HepG2 (cell line): ENCODE data around the gene RAB3GAP1. TPM values are rescaled to one million over a fixed set of nuclear protein-coding genes. Genes with fewer than 3 reads are reported as not detected.
A peak's percentile ranks its signal among the peaks of the same experiment; 100 is the strongest.

Source experiments
- EED ChIP-seq: sonication (generic); formaldehyde crosslinking; IDR thresholded peaks from 2 replicates; pipeline ENCODE4 v1.5.0; 2020; ENCODE audit warnings: mild to moderate bottlenecking, missing genetic modification reagents
- EP300 ChIP-seq, 3 experiments: sonication (generic) in 1 of 3; formaldehyde crosslinking in 1 of 3; IDR thresholded peaks; 2 replicates each; pipeline versions ENCODE4 v1.5.1 to v1.6.1; 2011 to 2020; ENCODE audit warnings: low read depth in 2 of 3, low read length in 2 of 3, borderline replicate concordance in 1 of 3, improper control_type of control experiment in 1 of 3, mild to moderate bottlenecking in 1 of 3, missing genetic modification reagents in 1 of 3, moderate library complexity in 1 of 3
- HCFC1 ChIP-seq: fragments of 150-350 bp; IDR thresholded peaks from 2 replicates; pipeline ENCODE4 v1.6.1; 2014; ENCODE audit warnings: low read depth, low read length
- HDAC2 ChIP-seq: sonication (generic); formaldehyde crosslinking; IDR thresholded peaks from 2 replicates; pipeline ENCODE4 v1.4.0; 2020; ENCODE audit warnings: missing genetic modification reagents
- HMG20A ChIP-seq: IDR thresholded peaks from 2 replicates; pipeline ENCODE4 v1.6.1; 2016; ENCODE audit warnings: borderline replicate concordance
- IKZF4 ChIP-seq: sonication (generic); formaldehyde crosslinking; IDR thresholded peaks from 2 replicates; pipeline ENCODE4 v1.5.1; 2020; ENCODE audit warnings: borderline replicate concordance, mild to moderate bottlenecking, low read depth, missing genetic modification reagents; ENCODE audit errors: not compliant biosample characterization
- NFKB2 ChIP-seq: sonication (generic); formaldehyde crosslinking; IDR thresholded peaks from 2 replicates; pipeline ENCODE4 v1.4.0; 2020; ENCODE audit warnings: missing genetic modification reagents, borderline replicate concordance
- NONO ChIP-seq, 2 experiments: fragments of 450-650 bp in 1 of 2; sonication (generic) in 1 of 2; formaldehyde crosslinking in 1 of 2; IDR thresholded peaks in 1 of 2; conservative IDR thresholded peaks in 1 of 2; 2 replicates each; pipeline versions ENCODE4 v1.6.1 to v1.8.0; 2017 to 2022; ENCODE audit warnings: mild to moderate bottlenecking in 1 of 2, missing genetic modification reagents in 1 of 2, moderate library complexity in 1 of 2
- PHF21A ChIP-seq: sonication (generic); formaldehyde crosslinking; IDR thresholded peaks from 2 replicates; pipeline ENCODE4 v1.5.0; 2020; ENCODE audit warnings: mild to moderate bottlenecking, missing genetic modification reagents
- POLR2AphosphoS5 ChIP-seq: IDR thresholded peaks from 2 replicates; pipeline ENCODE4 v1.6.1; 2012; ENCODE audit warnings: low read depth, low read length
- PRPF4 ChIP-seq: fragments of 200-400 bp; formaldehyde crosslinking; IDR thresholded peaks from 2 replicates; pipeline ENCODE4 v1.6.1; 2016; ENCODE audit warnings: low read length, low read depth; ENCODE audit not compliant: poor library complexity, severe bottlenecking
- RAD51 ChIP-seq: fragments of 450-650 bp; IDR thresholded peaks from 2 replicates; pipeline ENCODE4 v1.6.1; 2016; ENCODE audit warnings: borderline replicate concordance
- REPIN1 ChIP-seq: sonication (generic); formaldehyde crosslinking; IDR thresholded peaks from 2 replicates; pipeline ENCODE4 v1.8.0; 2022; ENCODE audit warnings: missing genetic modification reagents, low read depth, mild to moderate bottlenecking, borderline replicate concordance
- SALL1 ChIP-seq: sonication (generic); formaldehyde crosslinking; IDR thresholded peaks from 2 replicates; pipeline ENCODE4 v1.8.0; 2022; ENCODE audit warnings: mild to moderate bottlenecking, missing genetic modification reagents
- ZFAT ChIP-seq: sonication (generic); formaldehyde crosslinking; conservative IDR thresholded peaks from 2 replicates; pipeline ENCODE4 v1.8.1; 2023; ENCODE audit warnings: missing genetic modification reagents, inconsistent platforms
- ZNF251 ChIP-seq: sonication (generic); formaldehyde crosslinking; IDR thresholded peaks from 2 replicates; pipeline ENCODE4 v1.9.0; 2021; ENCODE audit warnings: mild to moderate bottlenecking, missing genetic modification reagents
- ZNF274 ChIP-seq: sonication (generic); formaldehyde crosslinking; IDR thresholded peaks from 2 replicates; pipeline ENCODE4 v1.5.1; 2020; ENCODE audit warnings: mild to moderate bottlenecking, missing genetic modification reagents
- ZNF282 ChIP-seq: fragments of 450-650 bp; IDR thresholded peaks from 2 replicates; pipeline ENCODE4 v1.6.1; 2018; ENCODE audit not compliant: partially characterized antibody
- ZNF317 ChIP-seq: sonication (generic); formaldehyde crosslinking; IDR thresholded peaks from 2 replicates; pipeline ENCODE4 v1.5.0; 2020; ENCODE audit warnings: mild to moderate bottlenecking, missing genetic modification reagents
- ZNF326 ChIP-seq: sonication (generic); formaldehyde crosslinking; IDR thresholded peaks from 2 replicates; pipeline ENCODE4 v1.4.0; 2020; ENCODE audit warnings: missing genetic modification reagents, borderline replicate concordance
- ZNF333 ChIP-seq: sonication (generic); formaldehyde crosslinking; IDR thresholded peaks from 2 replicates; pipeline ENCODE4 v1.4.0; 2020; ENCODE audit warnings: mild to moderate bottlenecking, missing genetic modification reagents, borderline replicate concordance
- ZNF430 ChIP-seq: sonication (generic); formaldehyde crosslinking; IDR thresholded peaks from 2 replicates; pipeline ENCODE4 v1.9.0; 2021; ENCODE audit warnings: mild to moderate bottlenecking, missing genetic modification reagents
- ZNF501 ChIP-seq: sonication (generic); formaldehyde crosslinking; IDR thresholded peaks from 2 replicates; pipeline ENCODE4 v1.5.1; 2020; ENCODE audit warnings: mild to moderate bottlenecking, moderate library complexity, missing genetic modification reagents
- ZNF644 ChIP-seq: IDR thresholded peaks from 2 replicates; pipeline ENCODE4 v1.6.1; 2016; ENCODE audit warnings: low read depth
- ZNF713 ChIP-seq: sonication (generic); formaldehyde crosslinking; IDR thresholded peaks from 2 replicates; pipeline ENCODE4 v1.4.0; 2020; ENCODE audit warnings: mild to moderate bottlenecking, missing genetic modification reagents
- ZNF883 ChIP-seq: sonication (generic); formaldehyde crosslinking; IDR thresholded peaks from 2 replicates; pipeline ENCODE4 v1.5.1; 2020; ENCODE audit warnings: mild to moderate bottlenecking, missing genetic modification reagents; ENCODE audit errors: not compliant biosample characterization
- ZZZ3 ChIP-seq: sonication (generic); formaldehyde crosslinking; IDR thresholded peaks from 2 replicates; pipeline ENCODE4 v1.4.0; 2020; ENCODE audit warnings: missing genetic modification reagents, mild to moderate bottlenecking, borderline replicate concordance
- polyA plus RNA-seq, 8 experiments: library from polyadenylated mRNA; depleted of rRNA in 3 of 8; stranded (reverse) in 7 of 8; unstranded in 1 of 8; fragments of >200 nt; fragmentation: Illumina TruSeq in 4 of 8; extraction: Trizol in 4 of 8; gene quantifications; 2 replicates each; pipeline versions ENCODE4 v1.2.1 to v1.2.3, GENCODE V29; 2011 to 2016; ENCODE audit warnings: low read depth in 4 of 8, missing spikeins in 1 of 8, mixed read lengths in 1 of 8; ENCODE audit not compliant: insufficient read depth in 1 of 8
- total RNA-seq, 5 experiments: library from RNA; depleted of rRNA; stranded (reverse); fragments of >200 nt; fragmentation: Illumina TruSeq; extraction: Trizol; gene quantifications; 2 replicates each; pipeline ENCODE4 v1.2.3, GENCODE V29; 2016; ENCODE audit warnings: low read depth in 1 of 5
- TF ChIP-seq, protein P1 (sequence below): sonication (generic); formaldehyde crosslinking; IDR thresholded peaks from 2 replicates; pipeline ENCODE4 v1.4.0; 2020; ENCODE audit warnings: missing genetic modification reagents

Gene RAB3GAP1
- total and polyA plus RNA-seq, 2 of the 13 experiments (the other 11 are each of a cell fraction or from before 2014, with no cell fraction given): 15.2 to 48.8 TPM

GRCh38 chr2:135052042-135052876, at the start of gene RAB3GAP1 (continued):
- TF ChIP-seq, protein P1, sequence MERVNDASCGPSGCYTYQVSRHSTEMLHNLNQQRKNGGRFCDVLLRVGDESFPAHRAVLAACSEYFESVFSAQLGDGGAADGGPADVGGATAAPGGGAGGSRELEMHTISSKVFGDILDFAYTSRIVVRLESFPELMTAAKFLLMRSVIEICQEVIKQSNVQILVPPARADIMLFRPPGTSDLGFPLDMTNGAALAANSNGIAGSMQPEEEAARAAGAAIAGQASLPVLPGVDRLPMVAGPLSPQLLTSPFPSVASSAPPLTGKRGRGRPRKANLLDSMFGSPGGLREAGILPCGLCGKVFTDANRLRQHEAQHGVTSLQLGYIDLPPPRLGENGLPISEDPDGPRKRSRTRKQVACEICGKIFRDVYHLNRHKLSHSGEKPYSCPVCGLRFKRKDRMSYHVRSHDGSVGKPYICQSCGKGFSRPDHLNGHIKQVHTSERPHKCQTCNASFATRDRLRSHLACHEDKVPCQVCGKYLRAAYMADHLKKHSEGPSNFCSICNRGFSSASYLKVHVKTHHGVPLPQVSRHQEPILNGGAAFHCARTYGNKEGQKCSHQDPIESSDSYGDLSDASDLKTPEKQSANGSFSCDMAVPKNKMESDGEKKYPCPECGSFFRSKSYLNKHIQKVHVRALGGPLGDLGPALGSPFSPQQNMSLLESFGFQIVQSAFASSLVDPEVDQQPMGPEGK (CRISPR knock-in tag): peak; percentile 85
- peak; percentile 91; the same call in 1 of the 2 replicates for TF ChIP-seq ZNF274
- TF ChIP-seq EED: no peak; the same call in 1 of the 2 replicates
- TF ChIP-seq ZNF282: no peak
- no peak for TF ChIP-seq PHF21A (CRISPR knock-in tag)
- no peak for TF ChIP-seq ZNF713 (CRISPR knock-in tag)
- no peak for TF ChIP-seq HCFC1
- peak; percentile 32; the same call in 1 of the 2 replicates for TF ChIP-seq HDAC2 (CRISPR knock-in tag)
- no peak for TF ChIP-seq RAD51
- TF ChIP-seq POLR2AphosphoS5: peak; percentile 96
- TF ChIP-seq HMG20A (CRISPR knock-in tag): no peak
- peak; percentile 88 for TF ChIP-seq IKZF4 (CRISPR knock-in tag)
- TF ChIP-seq ZFAT (CRISPR knock-in tag): no peak
- peak; percentile 64 for TF ChIP-seq ZNF883
- TF ChIP-seq SALL1: peak; percentile 78; the same call in 1 of the 2 replicates
- TF ChIP-seq ZNF326 (CRISPR knock-in tag): no peak
- no peak for TF ChIP-seq NONO (IDR thresholded peaks at IDR 0.05)
- peak; percentile 82 for TF ChIP-seq NONO (CRISPR knock-in tag; conservative IDR thresholded peaks at IDR 0.05)
- TF ChIP-seq ZNF317 (CRISPR knock-in tag): peak; percentile 65; the same call in 1 of the 2 replicates
- peak; percentile 85; the same call in 1 of the 2 replicates for TF ChIP-seq REPIN1 (CRISPR knock-in tag)
- TF ChIP-seq ZZZ3 (CRISPR knock-in tag): no peak
- no peak for TF ChIP-seq ZNF333 (CRISPR knock-in tag)
- no peak for TF ChIP-seq ZNF251
- peak; percentile 24; the same call in 1 of the 2 replicates for TF ChIP-seq ZNF644 (CRISPR knock-in tag)
- TF ChIP-seq EP300 (IDR thresholded peaks at IDR 0.05; ENCODE audit: low read depth in 2 of 2, low read length in 2 of 2): no peak
- TF ChIP-seq EP300 (CRISPR knock-in tag; IDR thresholded peaks at IDR 0.05; ENCODE audit: borderline replicate concordance): no peak
- no peak for TF ChIP-seq PRPF4
- TF ChIP-seq ZNF501: peak; percentile 68
- TF ChIP-seq NFKB2 (CRISPR knock-in tag): peak; percentile 30; the same call in 1 of the 2 replicates
- TF ChIP-seq ZNF430 (CRISPR knock-in tag): peak; percentile 48; the same call in 1 of the 2 replicates
